ENCODE results near the gene ATG7.
"Not testable (repeated sequence)": the region's sequence is repeated elsewhere in the genome, so short reads cannot be mapped to it uniquely, and the experiment has no call there.

Gene ATG7

DNA sequence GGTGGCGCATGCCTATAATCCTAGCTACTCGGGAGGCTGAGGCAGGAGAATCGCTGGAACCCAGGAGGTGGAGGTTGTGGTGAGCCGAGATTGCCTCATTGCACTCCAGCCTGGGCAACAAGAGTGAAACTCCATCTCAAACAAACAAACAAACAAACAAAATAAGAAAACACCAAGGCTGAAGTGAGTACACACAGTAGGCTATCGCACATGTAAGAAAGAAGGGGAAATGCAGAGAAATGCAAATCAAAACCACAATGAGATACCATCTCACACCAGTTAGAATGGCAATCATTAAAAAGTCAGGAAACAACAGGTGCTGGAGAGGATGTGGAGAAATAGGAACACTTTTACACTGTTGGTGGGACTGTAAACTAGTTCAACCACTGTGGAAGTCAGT is 322.8 kb downstream of the ATG7 start:
- DNase-seq, result not testable (repeated sequence)

DNA sequence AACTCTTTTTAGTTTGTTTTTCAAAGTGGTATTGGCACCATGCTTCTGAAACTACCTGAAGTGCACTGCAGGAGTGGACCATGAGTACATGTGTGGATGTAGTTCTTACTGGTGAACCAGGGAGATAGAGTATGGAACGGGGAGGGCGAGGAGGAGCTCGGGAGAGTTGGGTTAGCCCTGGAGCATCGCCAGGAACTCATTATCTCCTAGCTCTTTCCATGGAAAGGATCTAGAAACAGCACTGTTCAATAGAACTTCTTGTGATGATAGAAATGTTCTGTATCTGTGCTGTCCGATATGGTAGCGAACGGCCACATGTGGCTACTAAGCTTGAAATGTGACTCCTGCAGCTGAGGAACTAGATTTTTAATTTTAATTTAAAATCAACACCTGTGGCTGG is 324.2 kb downstream of the ATG7 start:
- no peak for DNase-seq

DNA sequence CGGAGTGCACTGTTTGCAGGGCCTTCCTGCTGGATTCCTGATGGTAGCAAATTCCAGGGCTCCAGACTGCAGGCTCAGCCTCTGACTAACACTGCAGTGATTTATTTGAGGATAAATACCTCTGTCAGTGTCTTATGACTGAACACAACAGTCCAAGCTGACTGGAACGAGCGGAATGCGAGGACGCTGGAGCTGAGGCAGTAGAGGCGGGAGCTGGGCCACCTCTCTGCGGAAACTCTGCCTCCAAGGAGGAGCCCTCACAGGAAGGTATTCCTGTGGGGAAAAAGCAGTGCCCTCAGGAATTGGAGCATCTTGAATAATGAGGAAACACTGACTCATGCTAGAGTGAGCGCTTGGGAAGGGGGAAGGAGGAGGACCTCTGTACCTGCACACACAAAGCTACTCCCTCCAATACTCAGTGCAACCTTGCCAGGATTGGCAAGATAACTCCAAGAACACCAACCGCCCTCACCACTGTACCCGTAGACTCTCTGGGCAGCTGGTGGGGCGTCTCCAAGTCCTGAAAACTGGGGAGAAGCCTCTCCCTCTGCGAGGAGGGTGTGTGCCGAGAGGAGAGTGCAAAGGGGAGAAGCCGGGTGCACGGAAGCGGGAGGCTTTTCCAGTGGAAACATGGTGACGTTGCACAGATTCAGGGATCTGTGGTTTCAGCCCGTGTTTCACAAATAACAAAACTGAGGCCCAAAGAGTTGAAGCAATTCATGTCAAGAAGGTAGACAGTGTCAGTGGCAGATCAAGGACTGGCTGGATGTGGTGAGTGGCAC is 328.5 kb downstream of the ATG7 start:
- no peak for DNase-seq

DNA sequence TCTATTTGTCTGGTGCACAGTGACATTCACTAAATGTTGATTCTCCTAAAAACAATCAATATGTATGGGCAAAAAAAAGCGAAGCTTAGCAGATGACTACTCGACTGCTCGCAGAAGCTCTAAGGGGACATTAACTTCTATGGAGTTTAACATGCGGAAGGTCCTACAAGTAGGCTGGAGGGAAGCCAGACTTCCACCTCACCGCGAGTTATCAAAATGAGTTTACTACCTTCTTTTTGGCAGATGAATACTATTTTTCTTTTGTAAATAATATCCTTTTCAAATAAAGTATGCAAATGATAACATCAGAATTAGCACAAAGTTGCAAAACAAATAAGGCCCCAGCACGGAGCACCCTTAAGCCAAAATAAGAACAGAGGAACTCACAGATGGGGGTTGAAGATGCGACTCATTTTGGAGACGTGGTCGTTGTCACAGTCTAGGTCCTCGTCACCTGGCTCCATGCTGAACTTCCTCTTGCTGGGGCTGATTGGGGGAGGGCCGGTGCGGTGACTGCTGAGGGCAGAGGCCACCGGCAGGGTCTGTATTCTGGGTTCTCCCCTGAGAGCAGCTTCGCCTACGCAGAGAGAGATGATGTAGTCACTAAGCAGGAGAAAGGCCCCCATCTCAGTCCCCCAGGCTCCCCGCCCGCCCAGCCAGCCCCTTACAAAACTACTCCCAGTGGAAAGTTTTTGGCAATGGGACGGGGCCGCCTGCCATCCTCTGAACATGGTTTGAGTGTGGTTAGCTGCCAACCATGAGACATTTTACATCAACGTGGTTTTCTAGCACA is 329.4 kb downstream of the ATG7 start:
- DNase-seq, result no peak

DNA sequence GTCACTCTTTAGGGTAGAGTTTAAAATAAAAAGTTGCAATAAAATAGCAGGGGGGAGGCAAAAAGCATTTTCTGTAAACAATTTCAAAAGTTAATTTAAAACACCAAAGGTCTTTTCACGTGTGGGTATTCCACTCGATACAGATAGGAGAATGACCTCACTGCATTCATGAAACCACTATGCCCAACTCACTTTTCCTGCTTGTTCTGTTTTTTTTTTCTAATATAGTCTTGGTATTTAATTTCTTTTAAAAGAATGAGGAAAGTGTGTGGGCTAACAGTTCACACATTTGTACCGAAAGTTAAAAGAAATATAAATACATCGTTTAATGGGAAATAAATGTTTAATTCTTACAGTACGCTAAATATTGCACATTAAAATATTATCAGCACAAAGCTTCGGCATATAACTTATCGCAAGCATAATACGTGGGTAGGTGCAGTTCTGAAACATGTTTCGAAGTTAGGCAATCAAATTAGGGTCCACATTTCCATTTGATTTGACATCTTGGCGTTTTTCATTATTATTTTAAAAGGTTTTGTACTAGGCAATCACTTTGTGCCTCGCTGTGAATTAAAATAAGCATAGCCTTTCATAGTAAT is 330.1 kb downstream of the ATG7 start:
- no peak for DNase-seq

DNA sequence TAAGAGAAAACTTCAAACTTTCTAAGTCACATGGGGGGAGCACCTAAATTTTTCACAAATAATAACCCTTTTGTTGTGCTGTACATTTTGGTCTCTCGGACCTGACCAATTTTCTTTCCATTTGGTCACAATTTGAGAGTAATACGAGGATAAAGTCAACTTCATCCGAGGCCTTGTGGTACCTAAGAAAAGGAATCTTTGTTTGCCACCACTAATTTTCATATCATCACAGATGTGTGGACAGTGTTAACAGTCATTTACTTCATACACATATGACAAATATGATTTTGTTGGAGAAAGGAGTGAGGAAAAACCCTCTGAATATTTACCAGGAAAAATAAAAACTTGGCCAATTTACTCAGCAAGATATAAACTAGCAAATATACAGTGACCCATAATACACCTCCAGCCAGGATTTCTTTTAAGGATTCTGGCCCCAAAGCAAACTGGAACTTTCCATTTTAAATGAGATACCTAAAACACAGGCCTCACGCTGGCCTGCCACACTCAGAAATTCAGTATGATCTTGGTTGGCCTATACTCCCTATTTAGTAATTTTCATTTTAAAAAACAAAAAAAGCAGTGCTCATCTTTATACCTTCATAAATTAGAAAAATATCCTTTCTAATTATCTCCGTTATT is 330.8 kb downstream of the ATG7 start:
- no peak for DNase-seq

DNA sequence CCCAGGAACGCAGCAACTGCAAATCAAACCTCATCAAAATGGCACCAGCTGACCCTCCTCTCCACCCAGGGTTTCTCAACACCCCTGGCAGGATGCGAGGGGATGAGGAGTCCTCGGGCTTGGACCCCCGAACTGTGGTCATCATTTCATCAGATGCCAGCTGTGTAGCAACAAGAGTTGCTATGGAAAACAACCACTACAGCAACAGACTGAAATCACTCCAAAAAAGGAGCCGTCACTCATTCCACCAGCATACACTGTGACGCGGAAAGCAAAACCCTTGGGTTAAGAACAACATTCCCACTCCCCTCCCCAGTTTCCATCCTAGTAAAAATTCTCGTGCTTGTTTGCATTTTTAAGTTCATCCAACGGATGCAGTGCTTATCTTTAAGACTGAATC is 331.4 kb downstream of the ATG7 start:
- DNase-seq, result no peak

DNA sequence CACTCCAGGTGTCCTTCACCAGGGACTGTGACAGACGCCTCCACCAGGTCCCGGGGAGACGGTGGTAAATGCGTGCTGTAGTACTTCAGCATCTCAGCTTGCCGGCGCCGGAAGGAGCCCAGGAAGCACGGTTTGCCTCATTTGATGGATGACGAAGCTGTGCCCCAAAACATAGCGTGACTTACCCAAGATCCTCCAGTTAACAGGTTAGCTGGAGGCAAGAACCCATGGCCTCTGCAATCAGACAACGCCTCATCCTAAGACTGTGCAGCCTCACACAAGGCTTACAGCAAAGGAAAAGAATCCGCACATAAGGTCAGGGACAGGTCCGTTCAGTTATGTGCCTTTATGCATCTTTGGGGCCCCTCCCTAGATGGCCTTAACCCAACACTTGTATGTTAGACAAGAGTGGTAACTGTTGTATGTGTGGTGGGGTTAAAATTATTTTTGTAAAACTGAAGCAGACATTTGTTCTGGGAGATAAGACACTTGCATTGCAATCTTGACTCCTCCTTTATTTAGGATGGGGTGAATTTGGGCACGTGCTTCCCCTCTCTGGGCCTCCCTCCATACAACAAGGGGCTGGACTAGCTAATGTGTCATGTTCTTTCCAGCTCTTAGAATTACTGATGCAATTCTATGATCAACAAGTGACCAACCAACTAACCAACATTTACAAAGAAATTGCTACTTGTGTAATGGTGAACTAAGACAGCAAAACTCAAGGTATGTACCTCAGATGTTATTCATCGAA is 332.1 kb downstream of the ATG7 start:
- peak; percentile 17 for DNase-seq

DNA sequence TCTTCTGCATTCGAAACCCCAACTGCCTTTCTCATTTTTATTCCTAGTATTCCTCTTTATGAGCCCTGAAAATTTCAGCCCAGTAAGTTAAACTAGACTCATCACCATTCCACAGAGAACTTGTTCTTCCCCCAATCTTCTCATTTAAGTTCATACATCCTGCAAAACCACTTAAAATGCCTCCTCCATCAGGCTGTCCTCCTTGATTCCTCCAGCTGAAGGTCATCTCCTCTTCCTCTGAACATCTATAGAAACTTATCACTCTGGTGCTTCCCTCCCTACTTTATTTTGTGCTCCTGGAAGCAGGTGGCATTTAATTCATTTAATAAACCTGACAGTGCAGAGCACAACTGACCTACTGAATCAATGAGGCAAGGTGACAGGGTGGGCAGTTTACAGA is 333.2 kb downstream of the ATG7 start:
- no peak for DNase-seq

DNA sequence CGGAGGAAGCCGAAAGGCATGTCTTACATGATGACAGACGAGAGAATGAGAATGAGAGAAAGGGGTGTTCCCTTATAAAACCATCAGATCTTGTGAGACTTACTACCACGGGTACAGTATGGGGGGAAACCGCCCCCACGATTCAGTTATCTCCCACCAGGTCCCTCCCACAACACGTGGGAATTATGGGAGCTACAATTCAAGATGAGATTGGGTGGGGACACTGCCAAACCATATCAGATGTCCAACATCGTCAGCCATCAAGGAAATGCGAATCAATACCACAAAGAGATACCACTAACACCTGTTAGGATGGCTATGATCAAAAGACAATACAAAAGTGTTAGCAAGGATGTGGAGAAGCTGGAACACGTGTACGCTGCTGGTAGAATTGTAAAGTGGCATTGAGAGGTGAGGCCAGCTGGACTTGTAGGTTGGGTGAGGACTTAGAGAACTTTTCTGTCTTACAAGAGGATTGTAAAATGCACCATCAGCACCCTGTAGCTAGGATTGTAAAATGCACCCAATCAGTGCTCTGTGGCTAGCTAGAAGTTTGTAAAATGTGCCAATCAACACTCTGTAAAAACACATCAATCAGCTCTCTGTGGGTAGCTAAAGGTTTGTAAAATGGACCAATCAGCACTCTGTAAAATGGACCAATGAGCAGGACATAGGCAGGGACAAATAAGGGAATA is 334.0 kb downstream of the ATG7 start:
- DNase-seq, result no peak

DNA sequence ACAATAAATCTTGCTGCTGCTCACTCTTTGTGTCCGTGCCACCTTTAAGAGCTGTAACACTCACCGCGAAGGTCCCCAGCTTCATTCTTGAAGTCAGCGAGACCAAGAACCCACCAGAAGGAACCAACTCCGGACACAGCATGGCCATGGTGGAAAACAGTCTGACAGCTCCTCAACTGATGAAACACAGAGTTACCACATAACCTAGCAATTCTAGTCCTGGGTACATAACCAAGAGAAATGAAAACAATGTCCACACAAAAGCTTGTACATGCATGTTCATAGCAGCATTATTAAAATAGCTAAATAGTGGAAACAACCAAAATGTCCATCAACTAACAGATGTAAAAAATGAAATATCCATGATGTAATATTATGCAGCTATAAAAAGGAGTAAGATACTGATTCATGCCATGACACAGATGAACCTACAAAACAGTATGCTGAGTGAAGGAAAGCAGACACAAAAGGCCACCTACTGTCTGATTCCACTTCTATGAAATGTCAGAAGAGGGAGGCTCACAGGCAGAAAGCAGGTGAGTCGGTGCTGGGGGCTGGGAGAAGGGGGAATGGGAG is 334.8 kb downstream of the ATG7 start:
- no peak for DNase-seq
